HepG2 (cell line): ENCODE measurements around the gene TCTA. TPM values are rescaled to one million over a fixed set of nuclear protein-coding genes. Genes with fewer than 3 reads are reported as not detected.

Experiments used
- ATAC-seq: fragments of 200-7000 bp; cut with Tn5 transposase; 3 replicates; pipeline ENCODE4 v1.9.1; 2020; ENCODE audit warnings: mild to moderate bottlenecking, moderate library complexity
- BruUV-seq: library from RNA; stranded (reverse); fragments of 400-500 nt; replicated peaks from 2 replicates; lab custom pipeline; 2021; lab: Mats Ljungman, UMichigan
- CTCF ChIA-PET: fragments of 300-600 bp; formaldehyde crosslinking; extraction: SDS; loops from one replicate; lab custom pipeline; 2021; ENCODE audit warnings: low total read pairs, inconsistent platforms, low intra/inter-chr PET ratio; lab: Yijun Ruan, JAX
- POLR2A ChIA-PET: fragments of 350-600 bp; sonication (Branson Sonifier 250); formaldehyde crosslinking; loops from one replicate; lab custom pipeline; 2020; ENCODE audit warnings: antibody characterized with exemption, inconsistent platforms; lab: Yijun Ruan, JAX
- DNase-seq: peaks from one replicate; pipeline ENCODE4 v3.0.0-alpha.2; 2015; ENCODE audit warnings: low spot score
- FAIRE-seq: peaks from 3 replicates; lab custom pipeline; 2011; peaks lifted over from hg19 to GRCh38; lab: Jason Lieb, UNC
- H2AFZ ChIP-seq: one replicate; pipeline ENCODE4 v1.6.1; 2011; ENCODE audit warnings: low read length, inconsistent platforms
- H3K27ac ChIP-seq: fragments of 300-600 bp; 3 replicates; pipeline ENCODE4 v1.8.0; 2011; ENCODE audit warnings: mixed run types, mild to moderate bottlenecking, mixed read lengths, low read length, inconsistent platforms; ENCODE audit not compliant: insufficient read depth; ENCODE audit errors: extremely low read length
- H3K27me3 ChIP-seq, 2 experiments: fragments of 200-600 bp in 1 of 2; 2 replicates in 1 of 2; 3 replicates in 1 of 2; pipeline versions ENCODE4 v1.6.0 to v1.8.0; 2011; ENCODE audit warnings: low read length in 2 of 2, mild to moderate bottlenecking in 2 of 2, moderate library complexity in 2 of 2, inconsistent platforms in 1 of 2; ENCODE audit not compliant: insufficient read depth in 2 of 2, control insufficient read depth in 1 of 2
- H3K36me3 ChIP-seq, 2 experiments: fragments of 200-600 bp in 1 of 2; replicated peaks in 1 of 2; 2 replicates in 1 of 2; 3 replicates in 1 of 2; pipeline versions ENCODE4 v1.5.1 to v1.8.0; 2011; ENCODE audit warnings: low read length in 2 of 2, inconsistent platforms in 1 of 2; ENCODE audit not compliant: insufficient read depth in 2 of 2, control insufficient read depth in 1 of 2
- H3K4me1 ChIP-seq: 2 replicates; pipeline ENCODE4 v1.5.1; 2012; ENCODE audit warnings: low read length, inconsistent platforms; ENCODE audit not compliant: insufficient read depth
- H3K4me2 ChIP-seq: 2 replicates; pipeline ENCODE4 v1.6.0; 2011; ENCODE audit warnings: low read depth, low read length, inconsistent platforms
- H3K4me3 ChIP-seq, 3 experiments: fragments of 200-600 bp in 1 of 3; sonication (generic), shearing (Covaris generic) in 1 of 3; replicated peaks in 1 of 3; 2 replicates each; pipeline ENCODE4 v1.5.1; 2011 to 2016; ENCODE audit warnings: low read length in 3 of 3, inconsistent platforms in 2 of 3, low read depth in 2 of 3, mild to moderate bottlenecking in 2 of 3, control low read depth in 1 of 3, mixed read lengths in 1 of 3; ENCODE audit not compliant: insufficient read depth in 1 of 3
- H3K79me2 ChIP-seq: one replicate; pipeline ENCODE4 v1.6.1; 2011; ENCODE audit warnings: low read length, inconsistent platforms; ENCODE audit not compliant: insufficient read depth
- H3K9ac ChIP-seq: 2 replicates; pipeline ENCODE4 v1.6.0; 2011; ENCODE audit warnings: mild to moderate bottlenecking, low read depth, low read length, inconsistent platforms; ENCODE audit not compliant: insufficient read depth
- H3K9me3 ChIP-seq: 2 replicates; pipeline ENCODE4 v1.5.1; 2012; ENCODE audit warnings: mild to moderate bottlenecking, low read length
- H4K20me1 ChIP-seq: 2 replicates; pipeline ENCODE4 v1.6.0; 2011; ENCODE audit warnings: inconsistent platforms, mild to moderate bottlenecking, low read length, moderate library complexity; ENCODE audit not compliant: insufficient read depth
- HMG20B ChIP-seq: conservative IDR thresholded peaks from 2 replicates; pipeline ENCODE4 v1.6.1; 2016; ENCODE audit warnings: missing genetic modification reagents, missing compliant biosample characterization
- NCOR1 ChIP-seq: fragments of 200-600 bp; sonication (generic); IDR thresholded peaks from 2 replicates; pipeline ENCODE4 v1.7.0; 2017; ENCODE audit warnings: antibody characterized with exemption, low read length, borderline replicate concordance
- NFATC3 ChIP-seq: sonication (generic); formaldehyde crosslinking; IDR thresholded peaks from 2 replicates; pipeline ENCODE4 v1.5.1; 2020; ENCODE audit warnings: mild to moderate bottlenecking, missing genetic modification reagents
- NR1H2 ChIP-seq: sonication (generic); formaldehyde crosslinking; IDR thresholded peaks from 2 replicates; pipeline ENCODE4 v1.8.1; 2022; ENCODE audit warnings: low read depth, missing genetic modification reagents, borderline replicate concordance
- NR2F6 ChIP-seq, 2 experiments: IDR thresholded peaks; 2 replicates each; pipeline ENCODE4 v1.6.1; 2016; ENCODE audit warnings: antibody characterized with exemption in 1 of 2, mild to moderate bottlenecking in 1 of 2
- PAF1 ChIP-seq: IDR thresholded peaks from 2 replicates; pipeline ENCODE4 v1.6.1; 2016; ENCODE audit warnings: missing genetic modification reagents, missing compliant biosample characterization
- PCBP2 ChIP-seq: fragments of 200-400 bp; formaldehyde crosslinking; optimal IDR thresholded peaks from 2 replicates; pipeline ENCODE3; 2018; ENCODE audit warnings: low read length, low read depth; ENCODE audit not compliant: poor library complexity, severe bottlenecking
- PLRG1 ChIP-seq: fragments of 450-650 bp; conservative IDR thresholded peaks from 2 replicates; pipeline ENCODE4 v1.6.1; 2016
- SMYD3 ChIP-seq: sonication (generic); formaldehyde crosslinking; IDR thresholded peaks from 2 replicates; pipeline ENCODE4 v1.8.1; 2023; ENCODE audit warnings: mild to moderate bottlenecking, missing genetic modification reagents
- SNAI1 ChIP-seq: sonication (generic); formaldehyde crosslinking; IDR thresholded peaks from 2 replicates; pipeline ENCODE4 v1.5.0; 2020; ENCODE audit warnings: mild to moderate bottlenecking, missing genetic modification reagents, borderline replicate concordance
- SP4 ChIP-seq: sonication (generic); formaldehyde crosslinking; IDR thresholded peaks from 2 replicates; pipeline ENCODE4 v1.8.1; 2023; ENCODE audit warnings: mild to moderate bottlenecking, missing genetic modification reagents
- TEAD3 ChIP-seq: optimal IDR thresholded peaks from 2 replicates; pipeline ENCODE3; 2016; ENCODE audit warnings: borderline replicate concordance
- ZNF101 ChIP-seq: sonication (generic); formaldehyde crosslinking; IDR thresholded peaks from 2 replicates; pipeline ENCODE4 v1.4.0; 2020; ENCODE audit warnings: mild to moderate bottlenecking, low read depth, missing genetic modification reagents, borderline replicate concordance
- ZNF263 ChIP-seq: sonication (generic); formaldehyde crosslinking; IDR thresholded peaks from 2 replicates; pipeline ENCODE4 v1.4.0; 2020; ENCODE audit warnings: missing genetic modification reagents
- ZNF775 ChIP-seq: sonication (generic); formaldehyde crosslinking; IDR thresholded peaks from 2 replicates; pipeline ENCODE4 v1.4.0; 2020; ENCODE audit warnings: missing genetic modification reagents, mild to moderate bottlenecking, moderate library complexity, borderline replicate concordance
- ZSCAN12 ChIP-seq: sonication (generic); formaldehyde crosslinking; IDR thresholded peaks from 2 replicates; pipeline ENCODE4 v1.9.0; 2021; ENCODE audit warnings: mild to moderate bottlenecking, missing genetic modification reagents
- ZSCAN20 ChIP-seq: sonication (generic); formaldehyde crosslinking; IDR thresholded peaks from 2 replicates; pipeline ENCODE4 v1.4.0; 2020; ENCODE audit warnings: missing genetic modification reagents, mild to moderate bottlenecking, borderline replicate concordance
- WGBS: methylation state at CpG from one replicate; pipeline ENCODE4 v1.1.6; 2017; ENCODE audit warnings: low lambda C conversion rate; 5-methylcytosine and 5-hydroxymethylcytosine counted together
- in situ Hi-C: cut with HindIII; loops from 2 replicates; pipeline ENCODE4 v1.10.0; 2017; ENCODE audit warnings: low pct_unique_long_range_greater_than_20kb; ENCODE audit not compliant: extremely low pct_ligation_motif_present
- intact Hi-C: fragments of 100-400 bp; cut with micrococcal nuclease; formaldehyde crosslinking; loops from one replicate; pipeline ENCODE4 v1.10.0; 2022; ENCODE audit not compliant: unreplicated experiment
- polyA plus RNA-seq, 8 experiments: library from polyadenylated mRNA; depleted of rRNA in 3 of 8; stranded (reverse) in 7 of 8; unstranded in 1 of 8; fragments of >200 nt; fragmentation: Illumina TruSeq in 4 of 8; extraction: Trizol in 4 of 8; gene quantifications; 2 replicates each; pipeline versions ENCODE4 v1.2.1 to v1.2.3, GENCODE V29; 2011 to 2016; ENCODE audit warnings: low read depth in 4 of 8, missing spikeins in 1 of 8, mixed read lengths in 1 of 8; ENCODE audit not compliant: insufficient read depth in 1 of 8
- total RNA-seq, 5 experiments: library from RNA; depleted of rRNA; stranded (reverse); fragments of >200 nt; fragmentation: Illumina TruSeq; extraction: Trizol; gene quantifications; 2 replicates each; pipeline ENCODE4 v1.2.3, GENCODE V29; 2016; ENCODE audit warnings: low read depth in 1 of 5
- TF ChIP-seq, protein P1 (sequence below): sonication (generic); formaldehyde crosslinking; conservative IDR thresholded peaks from 2 replicates; pipeline ENCODE4 v1.4.0; 2020; ENCODE audit warnings: missing genetic modification reagents

TCTA gene
- total and polyA plus RNA-seq, 2 of the 13 experiments (the other 11 are each of a cell fraction or from before 2014, with no cell fraction given) = 8.3 to 13.2 TPM

DNA sequence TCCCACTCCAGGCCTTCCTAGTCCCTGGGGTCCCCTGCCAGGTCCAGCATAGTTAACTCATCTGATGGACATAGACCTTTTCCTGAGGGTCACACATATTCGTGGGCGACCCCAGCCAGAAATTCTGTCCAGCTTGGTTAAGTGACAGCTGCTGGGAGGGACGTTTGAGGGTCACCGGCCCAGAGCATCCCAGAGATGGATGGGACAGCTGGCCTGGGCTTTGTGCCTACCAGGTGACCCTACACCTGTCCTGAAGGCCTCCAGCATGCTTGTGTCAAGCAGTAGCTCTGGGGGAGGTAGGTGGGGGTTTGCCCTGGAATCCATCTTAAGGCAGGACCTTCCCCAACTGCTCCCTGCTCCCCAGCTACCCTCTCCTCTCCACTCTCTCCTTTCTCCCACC lies 48.7 kb downstream of the TCTA start:
- H3K27ac ChIP-seq = no peak overlapping the region
- H3K36me3 ChIP-seq = no peaks in the 10 kb centered on the region
- ChIA-PET CTCF (no interaction called here), POLR2A (interaction anchor here (1.2 to 3.3 kb wide), 5 partner anchors 10 to 212 kb away, joined by 3 to 36 read pairs (median 5); partner anchors contain the start of genes DAG1 and GPX1)
- peaks cover 75% of the 10 kb centered on the region for H3K4me1 ChIP-seq
- no peaks in the 10 kb centered on the region for H4K20me1 ChIP-seq
- DNase-seq (no peak), ATAC-seq (peak; percentile 2; the same call in 1 of the 3 replicates), FAIRE-seq (no peak)
- H2AFZ ChIP-seq = no peak overlapping the region
- H3K4me2 ChIP-seq = peak overlapping the region; percentile 73
- no peaks in the 10 kb centered on the region for H3K27me3 ChIP-seq
- H3K9ac ChIP-seq = no peak overlapping the region
- H3K79me2 ChIP-seq = no peaks in the 10 kb centered on the region
- 9% methylated on average over 4 of the region's 4 CpGs for WGBS
- in situ Hi-C loops = no loop called here
- BruUV-seq = no TSS peak
- peak overlapping the region in 1 of 3 experiments; percentile 37; a peak in 1 of 6 replicates for H3K4me3 ChIP-seq
- TF ChIP-seq, protein P1, sequence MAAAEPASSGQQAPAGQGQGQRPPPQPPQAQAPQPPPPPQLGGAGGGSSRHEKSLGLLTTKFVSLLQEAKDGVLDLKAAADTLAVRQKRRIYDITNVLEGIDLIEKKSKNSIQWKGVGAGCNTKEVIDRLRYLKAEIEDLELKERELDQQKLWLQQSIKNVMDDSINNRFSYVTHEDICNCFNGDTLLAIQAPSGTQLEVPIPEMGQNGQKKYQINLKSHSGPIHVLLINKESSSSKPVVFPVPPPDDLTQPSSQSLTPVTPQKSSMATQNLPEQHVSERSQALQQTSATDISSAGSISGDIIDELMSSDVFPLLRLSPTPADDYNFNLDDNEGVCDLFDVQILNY (CRISPR knock-in tag) = no peak
- TF ChIP-seq ZNF101 (CRISPR knock-in tag) (no peak), ZSCAN20 (CRISPR knock-in tag) (no peak), SMYD3 (no peak), PCBP2 (no peak)
- intact Hi-C loops = no loop called here
- H3K9me3 ChIP-seq = no peaks in the 10 kb centered on the region

DNA sequence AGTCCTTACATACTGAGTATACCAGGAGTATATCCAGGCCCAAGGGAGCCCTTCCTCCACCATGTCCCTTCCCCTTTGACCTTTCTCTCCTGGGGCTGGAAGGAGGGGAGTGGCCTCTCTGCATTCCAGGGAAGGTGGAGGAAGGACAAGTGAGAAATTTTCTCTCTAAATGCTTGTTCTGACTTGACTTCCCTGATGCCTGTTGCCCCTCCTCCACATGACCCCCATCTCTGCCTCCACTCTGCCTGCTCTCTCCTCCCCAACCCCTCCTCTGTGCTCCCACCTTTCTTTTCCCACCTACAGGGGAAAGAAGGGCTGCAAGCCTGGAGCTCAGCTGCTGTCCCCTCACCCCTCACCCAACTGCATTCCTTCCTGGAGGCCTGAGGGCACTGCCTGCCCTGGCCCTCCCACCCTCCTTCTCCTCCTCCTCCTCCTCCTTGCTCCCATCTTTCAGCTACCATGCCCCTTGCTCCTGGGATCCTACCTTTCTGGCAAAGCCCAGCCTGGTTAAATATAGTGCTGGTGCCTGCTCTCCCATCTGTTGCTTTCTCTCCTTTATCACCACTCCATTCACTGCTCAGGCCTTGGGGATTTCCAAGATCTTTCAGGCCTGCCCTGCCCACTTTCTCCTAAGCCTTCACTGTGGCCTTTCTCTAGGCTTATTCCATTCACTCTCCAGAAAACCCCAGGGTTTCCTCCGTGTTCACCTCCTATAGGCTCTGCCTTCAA lies 49.4 kb downstream of the TCTA start:
- DNase-seq (no peak), FAIRE-seq (no peak), ATAC-seq (0 out of 3 replicates have a peak, but pooled peaks have one; percentile 3)
- POLR2A ChIA-PET = interaction anchor here (0.7 to 3.3 kb wide), 6 partner anchors 9 to 103 kb away, joined by 3 to 36 read pairs (median 4); partner anchors contain the start of genes DAG1, GPX1 and NICN1
- WGBS = 3% methylated on average over 1 of the region's 1 CpG
- Histone ChIP-seq H3K9me3 (no peaks in the 10 kb centered on the region), H3K27ac (no peak overlapping the region), H3K4me2 (peak overlapping the region; percentile 73), H3K4me1 (peaks cover 75% of the 10 kb centered on the region), H3K27me3 (no peaks in the 10 kb centered on the region), H4K20me1 (no peaks in the 10 kb centered on the region), H3K9ac (no peak overlapping the region), H3K79me2 (no peaks in the 10 kb centered on the region), H3K4me3 (peak overlapping the region in 2 of 3 experiments; percentile 19 to 37; a peak in 2 of 6 replicates), H2AFZ (no peak overlapping the region), H3K36me3 (no peaks in the 10 kb centered on the region)
- in situ Hi-C loops = no loop called here
- BruUV-seq = no TSS peak
- intact Hi-C loops = no loop called here
- CTCF ChIA-PET = no interaction called here
- TF ChIP-seq TEAD3 (CRISPR knock-in tag) = peak; percentile 60
- no peak for TF ChIP-seq NFATC3 (CRISPR knock-in tag)
- TF ChIP-seq ZNF263 (CRISPR knock-in tag) = 0 out of 2 replicates have a peak, but pooled peaks have one; percentile 14
- TF ChIP-seq NCOR1 = no peak
- TF ChIP-seq ZSCAN12 (CRISPR knock-in tag) = no peak
- TF ChIP-seq SP4 (CRISPR knock-in tag) = 0 out of 2 replicates have a peak, but pooled peaks have one; percentile 21
- no peak for TF ChIP-seq SNAI1 (CRISPR knock-in tag)
- TF ChIP-seq ZNF775 (CRISPR knock-in tag) = no peak
- no peak for TF ChIP-seq PLRG1
- TF ChIP-seq NR1H2 (CRISPR knock-in tag) = no peak
- no peak for TF ChIP-seq HMG20B (CRISPR knock-in tag)
- peak; percentile 51 for TF ChIP-seq NR2F6 (IDR thresholded peaks at IDR 0.05)
- 0 out of 2 replicates have a peak, but pooled peaks have one; percentile 45 for TF ChIP-seq NR2F6 (CRISPR knock-in tag; IDR thresholded peaks at IDR 0.05)
- no peak for TF ChIP-seq PAF1 (CRISPR knock-in tag)
